GM06990 (cell line): ENCODE measurements around the gene OR9I1.

ENCODE experiments used
- DNase-seq: peaks from one replicate; pipeline ENCODE4 v3.0.0-alpha.2; 2011; ENCODE audit not compliant: insufficient read length; ENCODE audit errors: extremely low read depth
- H3K27me3 ChIP-seq: replicated peaks from 2 replicates; pipeline ENCODE4 v1.6.0; 2011; ENCODE audit warnings: low read length; ENCODE audit not compliant: control insufficient read depth, insufficient read depth
- H3K36me3 ChIP-seq: 2 replicates; pipeline ENCODE4 v1.5.1; 2011; ENCODE audit warnings: low read length; ENCODE audit not compliant: control insufficient read depth, insufficient read depth
- H3K4me3 ChIP-seq: replicated peaks from 2 replicates; pipeline ENCODE4 v1.5.1; 2011; ENCODE audit warnings: low read depth, mild to moderate bottlenecking, control low read depth, low read length
- CTCF ChIP-seq: IDR thresholded peaks from 2 replicates; pipeline ENCODE4 v1.5.1; 2011; ENCODE audit warnings: low read length, control low read depth, mild to moderate bottlenecking, inconsistent platforms; ENCODE audit not compliant: insufficient read depth, poor library complexity, severe bottlenecking

Gene OR9I1

DNA sequence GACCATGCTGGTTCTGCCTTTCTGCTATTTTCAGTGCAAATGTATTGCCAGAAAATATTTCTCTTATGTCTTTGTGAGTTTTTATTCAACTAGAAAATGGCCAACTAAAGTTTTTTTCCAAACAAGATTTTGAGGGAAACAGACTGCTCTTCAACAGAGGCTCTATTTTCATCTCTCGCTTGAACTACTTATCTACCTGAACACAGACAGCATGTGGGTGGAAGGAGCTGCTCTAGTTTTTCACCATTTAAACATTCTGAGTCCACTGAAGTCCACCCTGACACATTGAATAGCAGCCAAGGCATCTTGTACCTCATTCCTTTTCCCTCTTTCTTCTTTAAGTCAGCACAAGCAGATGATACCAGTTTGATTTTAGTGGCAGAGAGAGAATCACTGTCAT lies 9.8 kb upstream of the OR9I1 start:
- TF ChIP-seq CTCF = no peak
- no peak overlapping the region for H3K4me3 ChIP-seq
- DNase-seq = no peak
- no peaks in the 10 kb centered on the region for H3K27me3 ChIP-seq
- H3K36me3 ChIP-seq = no peaks in the 10 kb centered on the region

DNA sequence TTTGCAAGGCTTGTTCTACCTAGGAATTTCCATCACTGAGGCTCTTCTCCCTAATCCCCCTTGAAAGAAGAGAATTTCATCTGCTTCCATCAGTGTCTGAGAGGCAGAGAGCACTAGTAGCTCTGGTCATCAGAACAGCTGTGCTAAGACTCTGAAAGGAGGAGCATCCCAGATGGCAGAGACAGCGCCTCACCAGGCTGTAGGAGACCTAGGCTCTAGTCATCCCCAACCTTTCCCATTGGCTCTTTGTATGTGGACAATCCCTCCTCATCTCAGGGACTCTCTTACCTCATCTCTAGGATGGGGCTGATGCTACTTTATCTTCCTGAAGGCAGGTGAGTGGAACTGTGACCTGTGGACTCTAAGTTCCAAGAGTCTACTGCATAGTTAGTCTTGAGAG lies 8.8 kb upstream of the OR9I1 start:
- DNase-seq = no peak
- Histone ChIP-seq H3K27me3 (no peaks in the 10 kb centered on the region), H3K4me3 (no peak overlapping the region), H3K36me3 (no peaks in the 10 kb centered on the region)
- no peak for TF ChIP-seq CTCF

GRCh38 chr11:58133309-58134076 lies 8.2 kb upstream of the OR9I1 start:
- TF ChIP-seq CTCF = no peak
- DNase-seq = no peak
- H3K36me3 ChIP-seq = no peaks in the 10 kb centered on the region
- no peak overlapping the region for H3K4me3 ChIP-seq
- H3K27me3 ChIP-seq = no peaks in the 10 kb centered on the region

DNA sequence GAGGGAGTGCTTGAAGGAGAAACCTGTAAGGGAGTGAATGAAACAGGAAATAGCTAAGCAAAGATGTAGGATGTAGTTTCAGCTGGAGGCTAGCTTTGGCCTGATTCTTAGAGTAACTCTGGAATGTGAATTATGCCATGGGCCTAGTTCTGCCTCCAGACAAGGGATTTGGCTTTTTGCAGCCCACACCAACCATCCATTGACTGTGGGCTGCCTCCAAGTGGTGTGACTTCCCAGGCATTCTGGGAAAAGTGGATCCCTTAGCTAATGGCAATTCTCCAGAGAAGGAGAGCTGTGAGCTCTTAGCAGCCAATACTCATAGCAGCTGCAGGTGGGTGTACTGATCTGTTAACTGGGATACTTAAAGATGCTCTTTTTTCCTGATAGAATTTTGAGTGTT lies 2.0 kb upstream of the OR9I1 start:
- no peak for TF ChIP-seq CTCF
- Histone ChIP-seq H3K27me3 (no peaks in the 10 kb centered on the region), H3K36me3 (no peaks in the 10 kb centered on the region), H3K4me3 (no peak overlapping the region)
- DNase-seq = no peak

DNA sequence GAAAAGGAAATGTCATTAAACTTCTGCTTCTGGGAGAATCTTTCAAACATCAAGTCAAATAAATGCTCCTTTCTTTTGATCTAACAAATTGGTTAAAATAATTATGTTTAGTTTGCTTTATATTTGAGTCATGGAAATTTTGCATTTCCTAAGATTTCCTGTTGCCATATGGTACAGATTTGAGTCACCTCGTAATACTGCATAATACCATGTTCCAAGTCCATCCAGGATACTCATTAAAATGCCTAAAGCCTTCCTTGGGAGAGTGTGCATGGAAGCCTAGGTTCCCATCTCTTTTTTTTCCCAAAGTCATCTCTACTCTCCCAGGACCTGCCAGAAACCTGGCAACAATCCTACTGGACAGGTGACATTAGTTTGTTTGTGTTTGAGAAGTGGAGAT lies 4.2 kb downstream of the OR9I1 start:
- no peaks in the 10 kb centered on the region for H3K27me3 ChIP-seq
- H3K4me3 ChIP-seq = no peak overlapping the region
- H3K36me3 ChIP-seq = no peaks in the 10 kb centered on the region
- no peak for DNase-seq
- TF ChIP-seq CTCF = no peak

DNA sequence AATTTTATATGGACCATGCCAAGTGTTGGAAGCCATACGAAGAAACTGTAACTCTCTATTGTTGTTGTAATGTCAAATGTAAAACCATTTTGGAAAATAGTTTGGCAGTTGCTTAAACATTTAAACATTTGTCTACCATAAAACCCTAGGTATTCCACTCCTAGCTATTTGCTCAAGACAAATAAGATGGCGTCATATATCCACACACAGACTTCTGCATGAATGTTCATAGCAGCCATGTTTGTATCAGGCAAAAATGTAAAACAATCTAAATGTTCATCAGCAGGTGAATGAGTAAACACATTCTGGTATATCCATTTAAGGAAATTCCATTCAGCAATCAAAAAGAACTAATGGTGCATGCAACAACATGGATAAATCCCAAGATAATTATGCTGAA lies 27.9 kb downstream of the OR9I1 start:
- no peak for DNase-seq
- no peak overlapping the region for H3K4me3 ChIP-seq
- TF ChIP-seq CTCF = no peak
- H3K27me3 ChIP-seq = no peaks in the 10 kb centered on the region
- no peaks in the 10 kb centered on the region for H3K36me3 ChIP-seq
